ENCODE results near the gene FOSL2.

Gene FOSL2

DNA sequence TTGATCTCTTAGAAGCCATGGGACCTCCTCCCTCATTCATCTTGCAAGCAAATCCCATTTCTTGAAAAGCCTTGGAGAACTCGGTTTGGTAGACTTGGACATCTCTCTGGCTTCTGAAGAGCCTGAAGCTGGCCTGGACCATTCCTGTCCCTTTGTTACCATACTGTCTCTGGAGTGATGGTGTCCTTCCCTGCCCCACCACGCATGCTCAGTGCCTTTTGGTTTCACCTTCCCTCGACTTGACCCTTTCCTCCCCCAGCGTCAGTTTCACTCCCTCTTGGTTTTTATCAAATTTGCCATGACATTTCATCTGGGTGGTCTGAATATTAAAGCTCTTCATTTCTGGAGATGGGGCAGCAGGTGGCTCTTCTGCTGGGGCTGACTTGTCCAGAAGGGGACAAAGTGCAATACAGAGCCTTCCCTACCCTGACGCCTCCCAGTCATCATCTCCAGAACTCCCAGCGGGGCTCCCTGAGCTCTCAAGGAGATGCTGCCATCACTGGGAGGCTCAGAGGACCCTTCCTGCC is 20.0 kb downstream of the FOSL2 start:
- no peak for DNase-seq (ENCODE audit: low read depth)

DNA sequence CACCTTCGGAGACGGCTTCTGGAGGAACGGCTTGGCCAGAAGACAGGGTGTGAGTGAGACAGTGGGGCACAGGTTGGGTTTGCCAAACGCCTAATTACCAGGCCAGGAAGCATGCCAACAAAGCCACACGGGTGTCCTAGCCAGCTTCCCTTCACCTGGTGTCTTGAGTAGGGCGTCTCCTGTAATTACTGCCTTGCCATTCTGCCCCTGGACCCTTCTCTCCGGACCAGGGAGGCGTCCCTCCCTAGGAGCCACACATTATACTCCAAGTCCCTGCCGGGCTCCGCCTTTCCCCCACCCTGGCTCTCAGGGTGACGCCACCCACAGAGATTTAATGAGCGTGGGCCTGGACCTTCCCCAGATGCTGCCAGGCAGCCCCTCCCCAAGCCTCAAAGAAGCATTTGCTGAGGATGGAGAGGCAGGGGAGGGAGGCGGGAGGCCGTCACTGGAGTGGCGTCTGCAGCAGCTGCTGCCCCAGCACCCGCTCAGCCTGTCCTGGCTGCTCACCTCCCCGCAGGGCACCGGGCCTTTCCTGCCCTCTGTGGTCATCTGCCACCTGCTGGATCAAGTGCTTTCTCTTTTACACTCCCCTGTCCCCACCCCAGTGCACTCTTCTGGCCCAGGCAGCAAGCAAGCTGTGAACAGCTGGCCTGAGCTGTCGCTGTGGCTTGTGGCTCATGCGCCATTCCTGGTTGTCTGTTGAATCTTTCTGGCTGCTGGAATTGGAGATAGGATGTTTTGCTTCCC is 20.7 kb downstream of the FOSL2 start:
- DNase-seq (ENCODE audit: low read depth) = no peak

DNA sequence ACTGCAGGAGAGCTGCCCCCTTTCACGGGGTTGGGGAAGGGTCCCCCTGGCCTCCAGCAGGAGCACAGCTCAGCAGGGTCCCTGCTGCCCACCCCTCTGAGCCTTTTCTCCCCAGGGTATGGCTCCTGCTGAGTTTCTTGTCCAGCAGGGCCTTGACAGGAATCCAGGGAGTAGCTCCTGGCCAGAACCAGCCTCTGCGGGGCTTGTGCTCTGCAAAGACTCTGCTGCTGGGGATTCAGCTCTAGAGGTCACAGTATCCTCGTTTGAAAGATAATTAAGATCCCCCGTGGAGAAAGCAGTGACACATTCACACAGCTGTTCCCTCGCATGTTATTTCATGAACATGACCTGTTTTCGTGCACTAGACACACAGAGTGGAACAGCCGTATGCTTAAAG is 21.2 kb downstream of the FOSL2 start:
- DNase-seq (ENCODE audit: low read depth) = no peak

DNA sequence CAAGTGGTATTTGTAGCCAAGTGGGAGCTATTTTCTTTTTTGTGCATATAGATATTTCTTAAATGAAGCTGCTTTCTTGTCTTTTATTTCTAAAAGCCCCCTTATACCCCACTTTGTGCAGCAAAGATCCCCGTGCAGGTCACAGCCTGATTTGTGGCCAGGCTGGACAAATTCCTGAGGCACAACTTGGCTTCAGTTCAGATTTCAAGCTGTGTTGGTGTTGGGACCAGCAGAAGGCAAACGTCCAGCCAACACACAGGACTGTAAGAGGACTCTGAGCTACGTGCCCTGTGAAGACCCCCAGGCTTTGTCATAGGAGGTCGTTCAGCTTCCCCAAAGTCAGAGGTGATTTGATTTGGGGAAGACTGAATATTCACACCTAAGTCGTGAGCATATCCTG is 21.9 kb downstream of the FOSL2 start:
- DNase-seq (ENCODE audit: low read depth) = no peak

DNA sequence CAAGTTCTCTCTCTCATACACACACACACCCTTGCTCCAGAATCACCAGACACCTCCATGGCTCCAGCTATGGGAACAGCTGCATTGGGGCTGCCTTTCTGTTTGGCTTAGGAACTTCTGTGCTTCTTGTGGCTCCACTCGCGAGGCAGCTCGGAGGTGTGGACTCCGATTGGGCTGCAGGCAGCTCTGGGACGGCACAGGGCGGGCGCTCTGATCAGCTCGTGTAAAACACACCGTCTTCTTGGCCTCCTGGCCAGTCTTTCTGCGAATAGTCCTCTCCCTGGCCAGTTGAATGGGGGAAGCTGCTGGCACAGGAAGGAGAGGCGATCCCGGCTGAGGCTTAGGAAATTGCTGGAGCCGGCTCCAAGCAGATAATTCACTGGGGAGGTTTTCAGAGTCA is 22.4 kb downstream of the FOSL2 start:
- no peak for DNase-seq (ENCODE audit: low read depth)

DNA sequence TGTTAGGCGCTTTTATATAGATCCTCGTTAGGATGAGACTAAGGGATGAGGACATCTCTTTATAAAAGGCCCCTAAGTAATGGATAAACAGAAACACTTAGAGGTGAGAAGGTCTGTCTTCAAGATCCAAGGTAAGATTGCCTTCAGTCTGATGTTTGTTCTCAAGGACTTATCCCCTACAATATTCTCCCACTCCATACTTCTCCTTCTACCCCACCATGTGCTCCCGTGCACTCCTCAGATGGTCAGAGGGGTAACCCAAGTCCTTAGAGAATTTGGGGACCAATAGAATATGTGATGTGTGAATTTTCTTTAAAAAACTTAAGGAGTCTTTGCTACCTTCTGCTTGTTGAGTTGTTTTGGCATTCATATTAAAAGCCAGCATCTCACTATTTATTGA is 23.1 kb downstream of the FOSL2 start:
- no peak for DNase-seq (ENCODE audit: low read depth)

DNA sequence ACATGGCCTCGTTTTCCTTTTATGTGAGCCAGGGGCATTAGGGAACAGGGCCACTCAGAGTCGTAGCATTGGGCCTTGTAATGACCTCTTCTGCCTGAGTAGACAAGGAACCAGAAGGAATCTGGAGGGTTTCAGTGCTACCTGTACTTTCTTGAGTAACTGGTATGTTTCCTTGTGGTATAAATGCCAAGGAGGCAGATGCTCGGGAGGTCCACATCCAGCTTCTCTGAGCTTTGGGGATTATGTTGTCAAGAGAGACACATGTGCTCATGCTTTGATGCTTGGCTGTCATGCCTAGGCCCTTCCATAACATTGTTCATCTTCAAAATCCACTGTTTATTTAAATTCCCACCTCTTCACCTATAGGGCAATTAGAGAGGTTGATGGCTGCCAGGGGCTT is 26.3 kb downstream of the FOSL2 start:
- no peak for DNase-seq (ENCODE audit: low read depth)

DNA sequence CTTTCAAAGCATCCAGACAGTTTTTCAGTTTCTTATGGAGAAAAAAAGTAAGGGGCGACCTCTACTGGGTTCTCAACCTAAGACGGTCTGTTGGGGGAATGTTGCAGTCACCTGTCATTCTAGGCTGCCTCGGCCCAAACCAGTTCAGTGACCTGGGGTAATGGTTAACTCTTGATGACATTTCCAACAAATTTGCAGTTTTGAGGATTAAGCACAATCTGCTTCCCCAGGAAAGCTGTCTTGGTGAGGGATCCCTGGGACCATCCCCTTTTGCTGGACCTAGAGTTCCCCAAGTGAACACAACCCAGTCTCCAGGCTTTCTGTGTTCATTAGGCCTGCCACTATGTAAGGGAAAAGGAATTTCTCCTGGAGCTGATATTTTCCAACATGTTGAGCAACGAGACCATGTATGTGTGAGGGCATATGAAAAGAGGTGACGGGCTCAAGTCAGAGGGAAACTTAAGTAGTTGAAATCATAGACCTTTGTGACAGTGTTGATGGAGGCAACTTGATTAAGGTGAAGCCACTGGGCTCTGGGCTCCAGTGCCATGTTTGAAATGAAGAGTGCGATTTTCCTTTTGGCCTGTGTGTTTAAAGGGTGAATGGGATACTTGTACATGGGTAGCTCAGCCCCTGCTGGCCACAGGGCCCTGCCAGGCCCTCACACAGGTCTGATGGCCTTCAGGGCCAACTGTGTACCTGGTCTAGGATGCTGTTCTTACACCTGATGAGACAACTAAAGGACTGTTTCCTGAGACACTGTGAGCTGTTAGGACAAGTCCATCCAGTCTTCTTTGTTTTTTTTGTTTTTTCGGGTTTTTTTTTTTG is 27.0 kb downstream of the FOSL2 start:
- no peak for DNase-seq (ENCODE audit: low read depth)

DNA sequence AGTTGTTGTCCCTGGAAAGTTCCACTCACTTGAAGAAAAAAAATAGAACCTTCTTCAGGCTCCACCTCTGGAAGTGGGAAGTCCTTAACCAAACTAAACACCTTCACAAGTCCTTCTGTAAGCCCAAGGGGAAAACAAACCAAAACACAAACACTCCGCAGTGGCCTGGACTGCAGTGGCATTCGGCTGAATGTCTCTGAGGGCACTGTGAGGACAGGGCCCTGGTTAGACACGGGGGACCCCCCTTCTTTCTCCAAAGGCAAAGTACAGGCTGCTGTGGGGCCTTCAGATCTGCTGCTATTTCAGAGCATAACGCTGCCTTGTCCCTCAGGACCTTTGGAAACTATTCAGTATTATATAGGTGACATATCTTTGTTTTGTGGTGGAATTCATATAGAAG is 28.1 kb downstream of the FOSL2 start:
- DNase-seq (ENCODE audit: low read depth) = no peak

DNA sequence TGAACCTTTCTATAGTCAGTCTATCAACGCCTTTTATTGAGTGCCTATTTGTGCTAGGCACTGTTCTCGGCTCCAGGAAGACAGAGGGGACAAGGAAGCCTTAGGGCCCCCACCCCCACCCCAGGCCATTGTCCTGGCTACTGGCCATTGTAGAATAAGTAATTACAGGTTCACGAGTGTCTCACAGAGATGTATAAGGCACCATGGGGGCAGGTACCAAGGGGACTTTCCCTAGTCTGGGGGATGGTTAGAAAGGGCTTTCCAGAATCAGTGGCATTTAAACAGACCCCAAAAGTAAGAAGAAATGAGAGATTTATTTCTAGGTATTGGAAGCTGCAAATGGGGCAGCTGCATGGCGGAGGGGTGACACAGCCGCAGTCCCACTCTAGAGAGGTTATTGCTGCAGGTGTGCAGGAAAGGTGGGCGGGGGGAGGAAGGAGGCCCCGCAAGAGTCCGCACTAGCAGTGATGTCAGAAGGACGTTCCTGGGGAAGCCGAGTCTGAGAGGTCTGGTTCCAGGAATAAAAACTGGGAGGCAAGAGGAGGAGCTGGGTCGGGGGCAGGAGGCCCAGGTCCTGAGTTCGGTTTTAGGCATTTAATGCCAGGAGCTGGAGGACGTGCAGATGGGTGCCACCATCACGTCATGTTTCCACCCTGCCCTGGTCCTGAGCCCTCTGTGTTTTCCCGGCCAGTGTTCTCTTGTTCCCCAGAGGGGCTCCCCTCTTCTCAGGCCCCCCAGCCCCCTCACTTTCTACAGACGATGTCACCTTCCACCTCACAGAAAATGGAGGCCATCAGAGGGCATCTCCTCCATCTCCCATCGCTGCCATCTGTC is 30.5 kb downstream of the FOSL2 start:
- no peak for DNase-seq (ENCODE audit: low read depth)

DNA sequence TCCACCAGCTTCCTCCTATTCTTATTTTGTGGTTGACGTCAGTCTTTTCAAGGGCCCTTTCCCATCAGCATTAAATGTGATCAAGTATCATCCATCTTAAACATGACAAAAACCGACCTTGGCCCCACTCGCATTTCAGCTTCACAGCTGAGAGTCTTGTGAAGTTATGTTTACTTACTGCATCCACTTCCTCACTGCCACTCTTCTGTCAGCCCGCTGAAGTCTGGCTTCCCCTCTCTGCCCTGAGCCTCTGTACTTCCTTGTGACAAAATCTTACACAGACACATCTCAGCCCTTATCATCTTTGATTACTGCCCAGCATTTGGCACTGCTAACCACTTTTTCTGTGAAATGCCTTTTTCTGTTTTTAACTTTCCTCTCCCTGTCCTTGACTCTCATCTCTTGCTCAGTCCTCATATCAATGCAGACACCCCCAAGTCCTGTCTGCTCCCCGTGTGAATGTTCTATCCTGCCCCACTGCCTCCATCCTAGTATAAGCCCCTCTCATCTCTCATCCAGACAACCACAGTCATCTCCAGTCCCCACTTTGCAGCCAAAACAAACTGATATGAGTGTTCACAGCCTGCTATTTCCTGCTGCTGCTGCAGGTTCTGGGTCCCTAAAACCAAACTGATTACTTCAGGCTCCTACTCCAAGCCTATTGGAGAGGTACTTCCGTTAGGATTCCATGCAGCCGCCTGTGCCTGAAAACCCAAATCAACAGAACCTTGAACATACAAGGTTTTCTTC is 31.4 kb downstream of the FOSL2 start:
- DNase-seq (ENCODE audit: low read depth) = no peak

DNA sequence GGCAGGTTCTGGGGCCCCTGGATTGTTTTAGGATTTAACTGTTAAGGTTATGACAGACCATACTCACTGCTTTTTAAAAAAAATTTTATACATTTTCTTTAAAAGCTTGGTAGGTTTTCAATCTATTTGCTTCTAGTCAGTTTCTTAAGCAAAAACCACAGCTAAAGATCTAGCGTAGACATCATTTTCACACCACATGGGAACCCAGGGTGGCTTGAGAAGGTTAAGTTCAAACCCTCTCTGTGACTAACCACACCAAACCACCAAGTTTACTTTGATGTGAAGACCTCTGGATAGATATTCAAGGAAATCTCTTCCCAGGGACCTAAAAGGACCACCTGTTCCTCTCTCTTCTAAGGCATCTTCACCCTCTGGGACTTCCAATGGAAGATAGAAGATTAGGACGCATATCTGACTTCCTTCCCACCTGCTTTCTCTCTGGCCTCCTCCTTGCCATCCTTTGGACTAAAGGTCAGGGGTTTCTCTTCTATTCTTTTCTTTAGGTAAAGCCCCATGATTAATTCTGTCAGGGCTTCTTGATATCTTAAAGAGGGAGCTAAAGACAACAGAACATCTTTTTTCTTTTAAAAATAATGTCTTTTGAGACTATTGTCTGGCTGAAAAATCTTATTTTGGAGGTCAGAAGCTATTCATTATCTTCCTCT is 32.3 kb downstream of the FOSL2 start:
- DNase-seq (ENCODE audit: low read depth) = no peak

DNA sequence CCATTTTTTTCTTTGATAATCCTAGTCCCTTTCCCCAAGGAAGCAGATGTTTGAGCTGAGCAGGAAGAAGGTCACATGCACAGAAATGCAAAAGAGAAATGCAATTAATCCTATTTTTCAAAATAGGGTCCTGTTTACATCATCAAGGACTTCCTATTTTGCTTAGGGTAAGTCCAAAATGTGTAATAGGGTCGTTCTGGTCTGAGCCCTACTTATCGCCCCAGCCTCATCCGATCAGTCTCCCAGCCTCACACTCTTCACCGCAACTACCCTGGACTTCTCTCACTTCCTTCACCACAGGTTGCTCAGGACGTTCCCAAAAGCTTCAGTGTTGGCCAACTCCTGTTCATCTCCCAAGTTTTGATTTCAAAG is 32.8 kb downstream of the FOSL2 start:
- no peak for DNase-seq (ENCODE audit: low read depth)

DNA sequence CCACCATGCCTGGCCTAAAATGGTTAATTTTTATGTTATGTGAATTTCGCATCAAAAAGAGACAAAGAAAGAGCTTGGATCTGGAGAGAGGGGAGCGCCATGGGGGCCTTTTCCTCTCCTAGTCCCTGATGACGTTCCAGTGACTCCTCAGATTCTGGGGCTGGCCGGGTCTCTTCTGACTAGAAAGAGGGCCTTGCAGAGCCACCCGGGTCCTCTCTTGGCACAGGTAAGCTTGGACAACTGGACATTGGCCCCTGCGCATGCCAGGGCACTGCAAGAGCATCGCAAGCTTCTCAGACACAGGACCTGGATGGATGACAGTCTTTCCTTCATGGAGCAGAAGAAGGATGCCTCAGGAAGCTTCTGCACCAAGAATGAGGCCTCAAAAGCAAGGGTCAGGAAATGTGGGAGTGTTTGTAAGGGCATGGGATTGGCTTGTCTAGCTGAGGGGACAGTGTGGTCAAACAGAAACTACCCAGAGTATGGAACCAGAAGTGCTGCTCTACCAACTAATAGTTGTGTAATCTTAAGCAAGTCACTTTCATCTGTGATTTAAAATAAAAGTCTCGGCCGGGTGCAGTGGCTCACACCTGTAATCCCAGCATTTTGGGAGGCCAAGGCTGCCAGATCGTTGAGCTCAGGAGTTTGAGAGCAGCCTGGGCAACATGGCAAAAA is 35.2 kb downstream of the FOSL2 start:
- DNase-seq (ENCODE audit: low read depth) = no peak

DNA sequence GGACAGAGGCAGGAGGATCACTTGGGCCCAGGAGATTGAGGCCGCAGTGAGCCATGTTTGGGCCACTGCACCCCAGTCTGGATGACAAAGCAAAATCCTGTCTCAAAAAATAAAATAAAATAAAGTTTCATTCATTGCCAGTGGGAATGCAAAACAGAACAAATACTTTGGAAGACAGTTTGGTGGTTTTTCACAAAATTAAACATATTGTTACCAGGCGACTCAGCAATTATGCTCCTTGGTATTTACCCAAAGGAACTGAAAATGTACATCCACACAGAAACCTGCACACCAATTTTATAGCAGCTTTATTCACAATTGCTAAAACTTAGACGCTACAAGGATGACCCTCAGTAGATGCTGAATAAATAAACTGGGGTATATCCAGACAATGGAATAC is 35.8 kb downstream of the FOSL2 start:
- no peak for DNase-seq (ENCODE audit: low read depth)

DNA sequence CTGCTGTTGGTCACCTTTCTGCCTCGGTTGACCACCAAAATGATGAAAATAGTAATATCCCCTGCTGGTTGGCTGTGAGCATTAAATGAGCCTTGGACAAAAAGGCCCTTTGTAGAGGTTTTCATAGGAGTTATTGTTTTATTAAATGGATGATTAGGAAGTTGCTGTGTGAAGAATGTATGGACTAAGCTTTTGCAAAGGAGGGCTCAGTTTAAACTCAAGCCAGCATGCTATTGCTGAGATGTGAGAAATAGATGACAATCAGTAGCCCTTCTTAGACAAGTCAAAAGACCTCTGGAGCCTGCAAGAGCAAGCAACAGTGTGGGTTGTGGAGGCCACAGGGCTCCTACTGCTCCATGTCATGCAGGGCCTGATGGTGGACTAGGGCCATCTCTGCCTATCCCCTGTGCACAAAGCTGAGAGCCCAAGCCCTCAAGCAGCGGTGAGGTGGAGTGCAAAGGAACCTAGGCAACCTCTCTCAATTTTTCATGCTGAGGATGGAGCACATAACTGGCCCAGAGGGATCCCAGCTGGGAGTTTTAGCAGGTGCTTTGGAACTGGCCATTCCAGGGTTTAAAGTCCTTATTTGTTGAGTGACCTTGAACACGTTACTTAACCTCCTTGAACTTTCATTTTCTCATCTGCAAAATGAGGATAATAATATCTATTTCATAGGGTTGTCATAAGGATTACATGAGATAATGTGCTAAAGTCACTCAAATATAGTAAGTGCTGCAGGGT is 37.1 kb downstream of the FOSL2 start:
- no peak for DNase-seq (ENCODE audit: low read depth)

DNA sequence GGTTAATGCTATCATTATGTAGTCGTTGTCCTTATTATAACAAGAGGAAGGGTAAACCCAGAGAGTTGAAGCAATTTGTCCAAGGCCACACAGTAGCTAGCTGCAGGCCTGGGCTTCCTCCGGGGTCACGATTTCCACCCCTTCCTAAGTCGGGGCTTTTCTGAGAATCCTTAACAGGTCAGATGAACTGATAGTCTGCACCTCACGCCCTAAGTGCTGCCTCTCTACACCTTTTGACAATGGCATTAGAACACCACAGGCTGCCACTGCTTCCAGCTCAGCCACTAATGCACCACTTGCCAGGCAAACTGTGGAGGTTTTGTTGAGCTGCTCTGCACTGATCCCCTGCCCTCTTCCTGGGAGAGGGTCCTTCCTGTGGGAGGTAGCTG is 37.7 kb downstream of the FOSL2 start:
- DNase-seq (ENCODE audit: low read depth) = no peak

DNA sequence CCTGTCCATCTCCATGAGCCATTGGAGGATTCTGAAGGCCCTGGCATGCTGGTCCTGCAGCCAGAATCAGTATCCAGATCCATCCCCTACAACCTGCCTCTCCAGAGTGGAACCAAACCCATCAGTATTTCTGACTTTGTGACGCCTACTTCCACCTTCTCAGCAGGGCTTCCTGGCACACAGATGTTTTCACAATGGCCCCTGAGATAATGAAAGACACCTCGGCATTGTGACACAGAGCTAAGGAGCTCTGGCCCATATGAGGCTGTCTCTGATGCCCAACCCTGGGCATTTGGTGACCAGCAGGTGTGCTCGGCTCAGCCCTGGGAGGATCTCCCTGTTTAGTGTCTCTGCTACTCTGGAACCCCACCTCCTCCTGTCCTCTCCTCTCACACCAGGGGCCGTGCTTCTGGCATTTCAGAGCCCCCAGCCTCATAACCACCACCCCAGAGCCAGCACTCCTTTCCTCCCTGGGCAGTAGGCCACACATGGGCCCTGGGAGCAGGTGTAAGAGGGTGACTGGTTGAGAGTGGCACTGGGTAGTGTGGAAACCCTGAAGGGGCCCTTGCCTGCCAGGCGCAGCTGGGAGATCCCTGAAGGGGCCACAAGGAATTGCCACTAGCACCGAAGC is 38.2 kb downstream of the FOSL2 start:
- DNase-seq (ENCODE audit: low read depth) = no peak

DNA sequence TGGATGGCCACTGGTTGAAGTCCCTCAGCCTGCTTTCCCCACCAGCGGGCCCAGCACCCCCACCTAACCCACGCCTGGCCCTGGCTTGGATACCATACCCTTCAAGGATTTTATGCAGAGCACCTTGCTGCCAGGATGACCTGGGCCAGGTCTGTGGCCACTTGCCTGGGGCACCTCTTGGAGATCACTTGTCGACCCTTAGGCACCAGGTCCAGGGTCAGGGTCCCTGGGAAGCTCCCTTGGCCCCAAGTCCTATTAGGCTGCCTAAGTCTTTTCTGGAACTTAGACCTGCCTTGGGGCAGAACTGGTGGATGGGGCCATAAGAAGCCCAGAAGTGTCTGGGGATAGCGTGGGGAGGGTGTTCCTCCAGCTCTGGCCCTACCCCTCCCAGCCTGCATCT is 39.1 kb downstream of the FOSL2 start:
- no peak for DNase-seq (ENCODE audit: low read depth)

DNA sequence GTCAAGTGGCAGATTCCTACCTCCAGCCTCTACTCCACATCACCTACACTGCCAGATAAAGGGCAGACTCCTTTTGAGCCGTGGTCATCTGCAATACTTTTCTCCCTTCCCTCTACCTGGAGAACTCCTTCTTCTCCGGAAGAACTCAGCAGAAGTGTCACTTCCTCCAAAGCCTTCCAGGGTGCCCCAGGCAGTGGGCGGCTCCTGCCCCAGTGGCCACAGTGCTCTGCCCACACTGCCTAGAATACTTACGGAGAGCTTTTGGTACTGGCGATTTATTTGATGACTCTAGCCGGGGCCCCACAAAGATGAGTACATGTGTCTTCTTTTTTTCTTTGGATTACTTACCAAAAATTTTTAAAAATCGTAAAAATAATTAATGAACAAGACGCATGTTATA is 39.7 kb downstream of the FOSL2 start:
- no peak for DNase-seq (ENCODE audit: low read depth)

Measured in activated gamma-delta T cell treated with anti-CD3 and anti-CD28 coated beads, Interleukin-2, amount 50 U/mL, for 16 hours (primary cell).